H1 (cell line): ENCODE data around the gene PRXL2B. TPM values are rescaled to one million over a fixed set of nuclear protein-coding genes. Genes with fewer than 3 reads are reported as not detected.

Source experiments
- CTCF ChIA-PET: fragments of 300-600 bp; sonication (Branson Sonifier 250); formaldehyde crosslinking; loops from one replicate; lab custom pipeline; 2021; ENCODE audit not compliant: partially characterized antibody; lab: Charles Lee
- POLR2A ChIA-PET: fragments of 300-600 bp; sonication (Branson Sonifier 250); formaldehyde crosslinking; loops from one replicate; lab custom pipeline; 2021; ENCODE audit warnings: inconsistent platforms; ENCODE audit not compliant: partially characterized antibody; lab: Charles Lee
- DNase-seq, 2 experiments: peaks; one replicate each; pipeline versions ENCODE4 v3.0.0 to v3.0.0-alpha.2; 2010 to 2022; ENCODE audit warnings: low spot score in 2 of 2, low read depth in 1 of 2, mixed read lengths in 1 of 2
- FAIRE-seq: peaks from 2 replicates; lab custom pipeline; 2011; peaks lifted over from hg19 to GRCh38; lab: Jason Lieb, UNC
- H2AFZ ChIP-seq: 2 replicates; pipeline ENCODE4 v1.8.1; 2012; ENCODE audit warnings: low read length, inconsistent platforms
- H2AK5ac ChIP-seq: 2 replicates; pipeline ENCODE4 v1.6.1; 2013; ENCODE audit warnings: low read depth, low read length
- H2BK120ac ChIP-seq: replicated peaks from 2 replicates; pipeline ENCODE3; 2013; ENCODE audit warnings: low read depth, low read length, inconsistent platforms
- H2BK12ac ChIP-seq: 2 replicates; pipeline ENCODE4 v1.6.1; 2013; ENCODE audit warnings: low read depth, low read length
- H2BK15ac ChIP-seq: 2 replicates; pipeline ENCODE4 v1.6.1; 2013; ENCODE audit warnings: low read length
- H2BK20ac ChIP-seq: 2 replicates; pipeline ENCODE4 v1.6.1; 2013; ENCODE audit warnings: low read length
- H2BK5ac ChIP-seq: 2 replicates; pipeline ENCODE4 v1.6.1; 2013; ENCODE audit warnings: low read depth, low read length
- H3K14ac ChIP-seq: 2 replicates; pipeline ENCODE4 v1.6.1; 2013; ENCODE audit warnings: inconsistent platforms; ENCODE audit not compliant: insufficient read length
- H3K18ac ChIP-seq: 2 replicates; pipeline ENCODE4 v1.6.1; 2013; ENCODE audit warnings: low read length; ENCODE audit errors: extremely low read depth
- H3K23ac ChIP-seq: 2 replicates; pipeline ENCODE4 v1.6.1; 2013; ENCODE audit warnings: inconsistent platforms; ENCODE audit not compliant: insufficient read length
- H3K23me2 ChIP-seq: 2 replicates; pipeline ENCODE4 v1.6.1; 2013; ENCODE audit warnings: low read depth, low read length
- H3K27ac ChIP-seq: 2 replicates; pipeline ENCODE4 v1.6.1; 2011; ENCODE audit warnings: low read depth, low read length, inconsistent platforms
- H3K27me3 ChIP-seq, 4 experiments: replicated peaks in 1 of 4; 1 replicate in 1 of 4; 2 replicates in 3 of 4; pipeline versions ENCODE4 v1.6.1 to v1.8.1; 2011 to 2013; ENCODE audit warnings: low read length in 3 of 4, mild to moderate bottlenecking in 3 of 4, inconsistent platforms in 2 of 4, mixed read lengths in 2 of 4, moderate library complexity in 1 of 4; ENCODE audit not compliant: control insufficient read depth in 3 of 4, insufficient read depth in 3 of 4; ENCODE audit errors: extremely low read depth in 1 of 4
- H3K36me3 ChIP-seq, 4 experiments: 2 replicates each; pipeline versions ENCODE4 v1.6.1 to v1.8.1; 2011 to 2013; ENCODE audit warnings: mild to moderate bottlenecking in 4 of 4, low read length in 3 of 4, moderate library complexity in 2 of 4, control low read depth in 1 of 4, inconsistent platforms in 1 of 4; ENCODE audit not compliant: insufficient read depth in 4 of 4, control insufficient read depth in 2 of 4
- H3K4ac ChIP-seq: replicated peaks from 2 replicates; pipeline ENCODE3; 2013; ENCODE audit warnings: low read length, low read depth, mixed read lengths, inconsistent platforms; ENCODE audit not compliant: insufficient read length
- H3K4me1 ChIP-seq, 4 experiments: replicated peaks in 1 of 4; 1 replicate in 1 of 4; 2 replicates in 3 of 4; pipeline versions ENCODE4 v1.6.1 to v1.8.1; 2011 to 2013; ENCODE audit warnings: low read length in 3 of 4, inconsistent platforms in 2 of 4, mixed read lengths in 1 of 4; ENCODE audit not compliant: insufficient read depth in 4 of 4, control insufficient read depth in 3 of 4
- H3K4me2 ChIP-seq, 2 experiments: 2 replicates each; pipeline versions ENCODE4 v1.6.1 to v1.8.1; 2011 to 2013; ENCODE audit warnings: low read depth in 2 of 2, low read length in 2 of 2, control low read depth in 1 of 2, inconsistent platforms in 1 of 2, mild to moderate bottlenecking in 1 of 2; ENCODE audit not compliant: insufficient read depth in 1 of 2
- H3K4me3 ChIP-seq, 4 experiments: fragments of 200-600, 300-600 bp in 1 of 4; sonication (generic), shearing (Covaris generic), sonication (Bioruptor Twin) in 1 of 4; 2 replicates each; pipeline versions ENCODE4 v1.5.1 to v1.8.1; 2011 to 2016; ENCODE audit warnings: low read length in 4 of 4, low read depth in 3 of 4, control low read depth in 2 of 4, inconsistent platforms in 2 of 4, mild to moderate bottlenecking in 2 of 4, mixed read lengths in 1 of 4, moderate library complexity in 1 of 4; ENCODE audit not compliant: insufficient read depth in 2 of 4; ENCODE audit errors: extremely low read depth in 1 of 4
- H3K56ac ChIP-seq: replicated peaks from 2 replicates; pipeline ENCODE3; 2013; ENCODE audit warnings: low read depth, mild to moderate bottlenecking, mixed read lengths, low read length, inconsistent platforms; ENCODE audit not compliant: insufficient read length
- H3K79me1 ChIP-seq: 2 replicates; pipeline ENCODE4 v1.6.1; 2013; ENCODE audit warnings: low read depth, low read length, control low read depth
- H3K79me2 ChIP-seq, 2 experiments: 2 replicates each; pipeline versions ENCODE4 v1.6.1 to v1.8.1; 2012 to 2013; ENCODE audit warnings: low read length in 2 of 2, mild to moderate bottlenecking in 2 of 2, inconsistent platforms in 1 of 2; ENCODE audit not compliant: insufficient read depth in 2 of 2, control insufficient read depth in 1 of 2
- H3K9ac ChIP-seq, 4 experiments: replicated peaks in 1 of 4; 1 replicate in 1 of 4; 2 replicates in 3 of 4; pipeline versions ENCODE4 v1.6.1 to v1.8.1; 2011 to 2013; ENCODE audit warnings: low read depth in 3 of 4, low read length in 3 of 4, control low read depth in 2 of 4, mild to moderate bottlenecking in 2 of 4, moderate library complexity in 2 of 4, inconsistent platforms in 1 of 4; ENCODE audit errors: extremely low read depth in 1 of 4
- H3K9me3 ChIP-seq, 2 experiments: 2 replicates each; pipeline versions ENCODE4 v1.6.1 to v1.8.1; 2012 to 2013; ENCODE audit warnings: mild to moderate bottlenecking in 2 of 2, moderate library complexity in 2 of 2, control low read depth in 1 of 2, inconsistent platforms in 1 of 2, low read depth in 1 of 2, low read length in 1 of 2, mixed read lengths in 1 of 2; ENCODE audit not compliant: insufficient read depth in 2 of 2
- H4K20me1 ChIP-seq, 2 experiments: replicated peaks in 1 of 2; 2 replicates each; pipeline versions ENCODE3 to v1.8.1; 2011 to 2013; ENCODE audit warnings: inconsistent platforms in 2 of 2, low read length in 2 of 2, mild to moderate bottlenecking in 1 of 2; ENCODE audit not compliant: insufficient read depth in 2 of 2, control insufficient read depth in 1 of 2
- H4K5ac ChIP-seq: 2 replicates; pipeline ENCODE4 v1.6.1; 2013; ENCODE audit warnings: low read length, low read depth, mixed read lengths, inconsistent platforms; ENCODE audit not compliant: insufficient read length
- H4K8ac ChIP-seq: 2 replicates; pipeline ENCODE4 v1.8.0; 2013; ENCODE audit warnings: mild to moderate bottlenecking, moderate library complexity, low read length, inconsistent platforms; ENCODE audit not compliant: insufficient read depth; ENCODE audit errors: extremely low read depth
- H4K91ac ChIP-seq: replicated peaks from 2 replicates; pipeline ENCODE3; 2013; ENCODE audit warnings: low read length, mixed read lengths, inconsistent platforms; ENCODE audit not compliant: insufficient read length
- CTBP2 ChIP-seq: IDR thresholded peaks from 2 replicates; pipeline ENCODE4 v1.7.0; 2011; ENCODE audit warnings: borderline replicate concordance, mild to moderate bottlenecking, moderate library complexity, mixed read lengths, low read length; ENCODE audit not compliant: insufficient read depth, insufficient read length
- CTCF ChIP-seq, 3 experiments: IDR thresholded peaks; 1 replicate in 2 of 3; 2 replicates in 1 of 3; pipeline versions ENCODE4 v1.5.1 to v1.6.1; 2011; ENCODE audit warnings: low read length in 3 of 3, mild to moderate bottlenecking in 3 of 3, inconsistent platforms in 2 of 3, low read depth in 1 of 3, moderate library complexity in 1 of 3; ENCODE audit not compliant: insufficient read depth in 1 of 3; ENCODE audit errors: control extremely low read depth in 1 of 3
- EZH2 ChIP-seq: fragments of 200-600 bp; sonication (generic); IDR thresholded peaks from 2 replicates; pipeline ENCODE4 v1.7.1; 2012; ENCODE audit warnings: low read depth, mild to moderate bottlenecking, moderate library complexity, low read length, inconsistent platforms; ENCODE audit not compliant: severe bottlenecking
- GABPA ChIP-seq: IDR thresholded peaks from 2 replicates; pipeline ENCODE4 v1.6.1; 2011; ENCODE audit warnings: mild to moderate bottlenecking, low read length, moderate library complexity, borderline replicate concordance; ENCODE audit not compliant: insufficient read depth
- JUND ChIP-seq: IDR thresholded peaks from 2 replicates; pipeline ENCODE4 v1.6.1; 2011; ENCODE audit warnings: mild to moderate bottlenecking, improper control_type of control experiment, low read length
- RNF2 ChIP-seq: fragments of 200-900, 300-1000 bp; sonication (generic); IDR thresholded peaks from 2 replicates; pipeline ENCODE4 v1.7.1; 2016; ENCODE audit warnings: borderline replicate concordance, low read depth, mild to moderate bottlenecking, antibody characterized with exemption, low read length; ENCODE audit not compliant: poor library complexity, severe bottlenecking; ENCODE audit errors: missing control alignments
- SP1 ChIP-seq: IDR thresholded peaks from 2 replicates; pipeline ENCODE4 v1.6.1; 2011; ENCODE audit warnings: low read depth, low read length
- YY1 ChIP-seq: IDR thresholded peaks from 2 replicates; pipeline ENCODE4 v1.6.1; 2011; ENCODE audit warnings: low read depth, mild to moderate bottlenecking, low read length
- WGBS, 2 experiments: shearing (Covaris generic) in 1 of 2; methylation state at CpG; one replicate each; pipeline versions ENCODE4 v1.1.6 to v1.1.7; 2013 to 2015; ENCODE audit warnings: low lambda C conversion rate in 2 of 2, mixed read lengths in 2 of 2, inconsistent platforms in 1 of 2, low coverage in 1 of 2, missing lambda C conversion rate in 1 of 2; ENCODE audit not compliant: insufficient replicate concordance in 2 of 2, insufficient coverage in 1 of 2, insufficient read length in 1 of 2; ENCODE audit errors: extremely low coverage in 1 of 2, missing lambda C conversion rate in 1 of 2; 5-methylcytosine and 5-hydroxymethylcytosine counted together
- polyA plus RNA-seq, 7 experiments: library from polyadenylated mRNA; depleted of rRNA in 3 of 7; stranded (reverse) in 5 of 7; unstranded in 2 of 7; fragments of >200 nt in 5 of 7; fragments of 200-250 nt in 2 of 7; gene quantifications; 1 replicate in 5 of 7; 2 replicates in 1 of 7; 4 replicates in 1 of 7; pipeline versions ENCODE4 v1.2.1 to v1.2.3, GENCODE V29; 2011 to 2013; ENCODE audit warnings: missing spikeins in 2 of 7, mixed read lengths in 2 of 7
- total RNA-seq: library from RNA; stranded (reverse); fragmentation: NEBNext Ultra II Directional; extraction: Animal tissue kit (Norgen Biotek cat#: 25700); gene quantifications from 2 replicates; pipeline ENCODE4 v1.2.1, GENCODE V29; 2021

PRXL2B gene
- total and polyA plus RNA-seq, 2 of the 8 experiments (the other 6 are each of a cell fraction or from before 2014, with no cell fraction given) = 35.3 to 46.0 TPM

- H3K36me3 ChIP-seq = no peaks in the 10 kb centered on the region
- no peaks in the 10 kb centered on the region for H4K20me1 ChIP-seq
- DNase-seq (no peak), FAIRE-seq (no peak)
- H3K79me1 ChIP-seq = no peaks in the 10 kb centered on the region
- no peak overlapping the region for H3K4me3 ChIP-seq
- CTCF ChIA-PET = interaction anchor here (1.0 to 3.3 kb wide), 6 partner anchors 10 to 125 kb away, joined by 3 to 16 read pairs (median 4); no protein-coding TSS in a partner anchor
- no peak overlapping the region for H3K14ac ChIP-seq
- no peak overlapping the region; the same call in 1 of the 2 replicates for H2AK5ac ChIP-seq
- no peak overlapping the region for H2BK12ac ChIP-seq
- peaks cover 10% of the 10 kb centered on the region; the same call in 1 of the 2 replicates for H3K23me2 ChIP-seq
- WGBS, 2 experiments = 85% methylated on average over 17 of the region's 19 CpGs; no CpG with 5 or more reads in 1 of the 2 experiments
- H3K4me1 ChIP-seq = peaks cover 0 to 33% (median 30%) of the 10 kb centered on the region in 4 experiments; a peak in 6 of 7 replicates
- H3K56ac ChIP-seq = no peak overlapping the region
- H2BK120ac ChIP-seq = no peak overlapping the region
- H4K8ac ChIP-seq = no peak overlapping the region
- H2BK5ac ChIP-seq = no peak overlapping the region; the same call in 1 of the 2 replicates
- H2BK15ac ChIP-seq = peak overlapping the region; percentile 81; the same call in 1 of the 2 replicates
- H3K27me3 ChIP-seq = peaks cover 0 to 19% (median 12%) of the 10 kb centered on the region in 4 experiments; a peak in 5 of 7 replicates
- 0 out of 2 replicates have a peak overlapping the region, but pooled peaks have one; percentile 80 for H2BK20ac ChIP-seq
- no peaks in the 10 kb centered on the region for H3K9me3 ChIP-seq
- no peak overlapping the region for H3K9ac ChIP-seq
- no peak overlapping the region for H3K27ac ChIP-seq
- H2AFZ ChIP-seq = no peak overlapping the region
- no peak overlapping the region for H3K23ac ChIP-seq
- H4K91ac ChIP-seq = peak overlapping the region; percentile 93
- H3K18ac ChIP-seq = no peak overlapping the region
- POLR2A ChIA-PET = interaction anchor here (1.2 to 1.5 kb wide), 3 partner anchors 8 to 98 kb away, joined by 3 to 4 read pairs (median 4); partner anchors contain the start of gene PANK4
- H3K79me2 ChIP-seq = no peaks in the 10 kb centered on the region
- H4K5ac ChIP-seq = no peak overlapping the region
- H3K4ac ChIP-seq = peak overlapping the region; percentile 9
- H3K4me2 ChIP-seq = 0 out of 4 replicates have a peak overlapping the region, but pooled peaks have one; percentile 0 to 62
- TF ChIP-seq YY1 (no peak), CTBP2 (no peak), JUND (no peak), SP1 (no peak), CTCF (IDR thresholded peaks at IDR 0.05; ENCODE audit: control extremely low read depth in 1 of 3, insufficient read depth in 1 of 3, low read depth in 1 of 3, low read length in 3 of 3) (no peak), RNF2 (no peak), GABPA (no peak), EZH2 (no peak)
These were observed 41.5 kb upstream of the PRXL2B start for GRCh38 chr1:2544875-2545640.
